Activated CD8-positive, alpha-beta memory T cell treated with anti-CD3 and anti-CD28 coated beads, Interleukin-2, amount 50 U/mL, for 24 hours (primary cell): Measurements from ENCODE around the gene BMP6.

ENCODE experiments used
- DNase-seq: peaks from one replicate; pipeline ENCODE4 v3.0.0-alpha.2; 2020; ENCODE audit errors: extremely low read depth

Gene BMP6

GRCh38 chr6:7719364-7719850, 6.5 kb upstream of the BMP6 start:
- no peak for DNase-seq

- DNase-seq = no peak
Observed at GRCh38 chr6:7720346-7720745, 5.6 kb upstream of the BMP6 start.

GRCh38 chr6:7721649-7722048, 4.2 kb upstream of the BMP6 start:
- DNase-seq = no peak

- peak; percentile 39 for DNase-seq
Observed at GRCh38 chr6:7723041-7723447, 2.9 kb upstream of the BMP6 start.

GRCh38 chr6:7723554-7723953, 2.3 kb upstream of the BMP6 start:
- no peak for DNase-seq

GRCh38 chr6:7725412-7725811, 487 bp upstream of the BMP6 start:
- no peak for DNase-seq

GRCh38 chr6:7726416-7727085, 652 bp downstream of the BMP6 start:
- no peak for DNase-seq

- DNase-seq = no peak
Observed at GRCh38 chr6:7727086-7727945, 1.4 kb downstream of the BMP6 start.

GRCh38 chr6:7727946-7728854, 2.3 kb downstream of the BMP6 start:
- no peak for DNase-seq

- DNase-seq = no peak
Observed at GRCh38 chr6:7728855-7729590, 3.1 kb downstream of the BMP6 start.

GRCh38 chr6:7730001-7730783, 4.3 kb downstream of the BMP6 start:
- DNase-seq = no peak

- DNase-seq = no peak
Observed at GRCh38 chr6:7730784-7731227, 4.9 kb downstream of the BMP6 start.

- no peak for DNase-seq
Observed at GRCh38 chr6:7731294-7731693, 5.4 kb downstream of the BMP6 start.

- no peak for DNase-seq
Observed at GRCh38 chr6:7732228-7732627, 6.3 kb downstream of the BMP6 start.

- no peak for DNase-seq
Observed at GRCh38 chr6:7734707-7735383, 8.9 kb downstream of the BMP6 start.

GRCh38 chr6:7737106-7737505, 11.2 kb downstream of the BMP6 start:
- no peak for DNase-seq

GRCh38 chr6:7737867-7738266, 12.0 kb downstream of the BMP6 start:
- DNase-seq = no peak

- no peak for DNase-seq
Observed at GRCh38 chr6:7742223-7742785, 16.4 kb downstream of the BMP6 start.

- DNase-seq = no peak
Observed at GRCh38 chr6:7745942-7746341, 20.0 kb downstream of the BMP6 start.

GRCh38 chr6:7747016-7747415, 21.1 kb downstream of the BMP6 start:
- no peak for DNase-seq
